Measurements from ENCODE around the gene SMTN.
"Not testable (repeated sequence)": the region's sequence is repeated elsewhere in the genome, so short reads cannot be mapped to it uniquely, and the experiment has no call there.

SMTN gene

DNA sequence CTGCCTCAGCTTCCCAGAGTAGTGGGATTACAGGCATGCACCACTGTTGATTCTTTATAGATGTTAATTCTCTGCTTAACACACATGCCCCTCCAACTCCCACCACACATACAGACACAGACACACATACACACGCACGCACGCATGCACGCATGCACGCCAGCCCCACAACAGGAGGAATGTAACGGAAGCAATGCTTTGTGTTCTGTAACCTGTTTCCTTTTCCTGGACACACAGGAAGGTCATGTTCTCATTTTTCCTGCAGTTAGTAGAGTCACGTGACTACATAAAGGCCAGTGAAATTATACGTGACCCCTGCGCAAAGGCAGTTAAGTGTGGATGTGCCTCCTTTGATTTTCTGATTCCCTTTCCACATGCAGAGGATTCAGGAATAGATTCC is 8.0 kb upstream of the SMTN start:
- DNase-seq (ENCODE audit: low read depth), result not testable (repeated sequence)

GRCh38 chr22:31073545-31074145 is 7.5 kb upstream of the SMTN start:
- not testable (repeated sequence) for DNase-seq (ENCODE audit: low read depth)

GRCh38 chr22:31075961-31076360 is 5.2 kb upstream of the SMTN start:
- no peak for DNase-seq (ENCODE audit: low read depth)

- no peak for DNase-seq (ENCODE audit: low read depth)
Measured at GRCh38 chr22:31077681-31078080, 3.4 kb upstream of the SMTN start.

- DNase-seq (ENCODE audit: low read depth), result peak; percentile 36
Measured at GRCh38 chr22:31078389-31078788, 2.7 kb upstream of the SMTN start.

- no peak for DNase-seq (ENCODE audit: low read depth)
Measured at GRCh38 chr22:31079095-31079642, 1.9 kb upstream of the SMTN start.

- DNase-seq (ENCODE audit: low read depth), result no peak
Measured at GRCh38 chr22:31080164-31080847, 812 bp upstream of the SMTN start.

GRCh38 chr22:31081963-31082605 is 966 bp downstream of the SMTN start:
- DNase-seq (ENCODE audit: low read depth), result peak; percentile 87

GRCh38 chr22:31082606-31083376 is 1.7 kb downstream of the SMTN start:
- DNase-seq (ENCODE audit: low read depth), result peak; percentile 77

DNA sequence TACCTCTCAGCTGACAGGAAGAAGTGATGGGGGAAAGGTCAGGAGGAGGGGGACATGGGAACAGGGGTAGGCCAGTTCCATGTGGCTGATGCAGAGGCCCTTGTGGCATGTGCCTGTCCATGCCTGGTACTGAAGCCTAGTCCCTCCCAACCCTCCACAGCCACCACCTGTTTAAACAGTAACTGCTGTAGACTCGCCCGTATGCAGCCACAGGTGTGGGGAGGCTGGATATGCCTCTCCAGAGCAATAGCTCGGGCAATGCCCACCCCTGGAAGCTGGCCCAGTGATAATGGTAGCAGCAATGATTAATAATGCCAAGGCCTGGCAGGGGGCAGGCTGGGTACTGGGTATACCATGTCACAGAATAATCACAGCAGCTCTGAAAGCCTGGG is 2.3 kb downstream of the SMTN start:
- DNase-seq (ENCODE audit: low read depth), result no peak

DNA sequence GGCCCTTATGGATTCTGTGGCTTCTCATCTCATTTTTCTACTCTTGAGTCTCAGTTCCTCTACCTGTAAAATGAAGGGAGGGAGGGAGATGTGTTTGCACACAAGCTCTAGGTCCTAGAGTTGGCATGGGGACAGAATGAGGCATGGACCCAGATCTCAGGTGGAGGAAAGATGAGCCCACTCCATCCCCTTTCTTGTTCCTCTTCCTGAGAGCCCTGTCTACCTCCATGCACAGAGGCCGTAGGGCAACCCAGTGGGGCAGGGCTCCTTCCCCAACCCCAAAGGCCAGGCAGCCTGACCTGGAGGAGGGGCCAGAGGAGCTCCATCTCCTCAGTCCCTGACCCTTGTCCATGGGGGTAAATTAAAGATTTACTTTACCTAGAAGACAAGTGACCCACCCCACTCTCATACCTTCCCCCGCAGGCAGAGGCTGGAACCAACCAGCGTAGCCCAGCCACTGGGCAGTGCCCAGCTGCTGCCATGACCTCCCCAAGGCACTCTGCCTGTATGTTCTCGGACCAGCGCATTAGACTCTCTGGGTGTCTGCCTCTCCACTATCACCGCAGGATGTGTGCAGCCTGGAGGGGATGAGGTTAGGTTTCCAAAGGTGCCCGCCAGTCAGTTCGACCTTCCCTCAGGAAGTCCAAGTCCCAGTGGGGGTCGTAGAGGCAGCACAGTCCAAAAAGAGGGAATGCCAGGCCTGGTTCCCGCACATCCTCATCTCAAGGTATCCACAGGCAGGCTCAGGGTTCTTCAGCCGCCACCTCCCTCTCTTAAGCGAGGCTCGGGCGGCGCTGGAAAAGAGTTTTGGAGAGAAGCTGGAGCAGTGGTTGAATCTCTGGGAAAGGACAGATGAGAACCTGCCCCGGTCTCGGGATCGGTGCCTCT is 3.0 kb downstream of the SMTN start:
- peak; percentile 32 for DNase-seq (ENCODE audit: low read depth)

DNA sequence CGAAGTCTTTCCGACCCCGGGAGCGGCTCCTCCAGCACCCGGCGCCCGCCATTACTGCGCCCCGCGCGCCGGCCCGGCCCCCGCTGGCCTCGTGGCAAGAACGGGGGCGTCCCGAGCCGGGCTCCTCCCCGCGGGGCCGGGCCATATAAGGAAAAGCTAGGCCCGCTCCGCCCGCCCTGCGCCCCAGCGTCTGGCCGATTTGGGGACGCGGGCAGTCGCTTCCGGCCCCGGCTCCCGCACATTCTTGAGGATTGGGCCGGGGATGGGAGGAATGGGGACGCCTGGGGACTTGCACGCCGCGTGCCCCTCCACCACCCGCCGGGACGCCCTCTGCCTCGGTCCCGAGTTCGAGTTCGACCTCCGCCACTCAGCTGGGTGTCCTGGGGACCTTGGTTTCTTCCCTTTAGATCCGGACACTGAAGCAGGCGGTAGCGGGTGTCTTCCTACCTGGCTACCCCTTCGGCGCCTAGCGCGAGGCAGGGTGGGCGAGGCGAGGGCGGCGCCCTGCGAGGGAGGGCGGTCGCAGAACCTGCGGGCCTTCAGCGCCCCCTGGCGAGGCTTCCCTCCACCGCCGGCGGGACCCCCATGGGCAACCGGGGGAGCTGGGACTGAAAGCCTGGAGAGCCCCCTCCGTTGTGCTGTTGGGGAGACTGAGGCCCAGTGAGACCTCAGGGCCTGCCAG is 3.8 kb downstream of the SMTN start:
- DNase-seq (ENCODE audit: low read depth), result peak; percentile 70

DNA sequence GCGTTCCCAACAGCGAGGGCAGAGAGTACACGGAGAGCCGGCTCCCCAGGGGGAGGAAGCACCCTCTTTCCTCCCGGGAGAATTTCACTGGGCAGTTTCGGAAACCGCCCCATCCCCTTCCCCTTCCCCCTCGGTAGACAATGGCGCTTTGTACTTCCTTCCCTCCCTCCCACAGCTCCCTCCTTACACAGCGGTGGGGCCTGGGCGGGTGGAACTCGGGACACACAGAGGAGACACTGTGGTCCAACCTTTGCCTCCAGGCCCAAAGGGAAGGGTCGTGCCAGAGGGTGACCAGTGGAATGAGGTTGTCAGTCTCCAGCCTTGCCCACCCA is 4.3 kb downstream of the SMTN start:
- no peak for DNase-seq (ENCODE audit: low read depth)

GRCh38 chr22:31085928-31086327 is 4.8 kb downstream of the SMTN start:
- no peak for DNase-seq (ENCODE audit: low read depth)

DNA sequence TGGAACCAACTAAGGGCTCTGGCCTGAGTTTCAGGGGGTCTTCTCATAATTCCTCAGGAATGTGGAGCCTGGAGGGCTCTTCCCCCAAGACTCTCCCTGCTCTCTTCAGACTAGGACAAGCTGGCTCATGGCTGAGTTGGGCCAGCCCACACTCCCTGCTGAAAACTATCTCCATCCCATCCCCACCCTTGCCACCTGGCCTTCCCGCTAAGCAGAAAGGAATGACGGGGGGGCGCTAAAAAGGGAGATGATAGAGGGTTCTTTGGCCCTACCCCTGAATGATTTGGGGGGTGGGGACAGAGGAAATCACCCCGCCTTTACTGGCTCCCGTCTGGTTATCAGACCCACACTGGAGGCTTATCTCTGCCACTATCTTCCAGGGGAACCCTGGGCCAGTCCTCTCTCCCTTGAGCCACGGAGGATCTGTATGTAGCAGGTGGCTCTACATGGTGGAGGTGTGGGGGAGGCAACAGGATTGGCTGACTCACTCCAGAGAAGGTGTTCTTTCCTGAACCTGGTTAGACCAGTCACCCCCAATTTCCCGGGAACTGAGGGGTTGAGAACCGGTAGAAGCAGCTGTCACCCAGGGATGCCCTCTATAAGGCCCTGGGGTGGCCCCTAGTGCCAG is 5.7 kb downstream of the SMTN start:
- DNase-seq (ENCODE audit: low read depth), result no peak

DNA sequence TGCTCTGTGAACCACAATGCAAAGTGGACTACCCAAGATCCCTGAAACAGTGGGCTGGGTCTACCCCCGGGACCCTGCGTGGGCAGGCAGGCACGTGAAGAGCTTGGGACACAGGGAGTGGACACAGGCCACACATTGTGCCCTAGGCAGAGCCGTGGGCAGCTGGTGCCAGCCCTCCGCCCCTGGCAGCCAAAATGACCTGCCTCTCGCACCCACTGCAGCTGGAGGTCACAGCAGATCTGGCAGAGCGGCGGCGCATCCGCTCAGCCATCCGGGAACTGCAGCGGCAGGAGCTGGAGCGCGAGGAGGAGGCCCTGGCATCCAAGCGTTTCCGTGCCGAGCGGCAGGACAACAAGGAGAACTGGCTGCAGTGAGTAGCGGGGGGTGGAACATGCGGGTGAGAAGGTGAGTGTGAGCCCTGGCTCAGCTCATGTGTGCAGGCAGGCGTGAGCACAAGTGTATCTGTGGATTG is 6.7 kb downstream of the SMTN start:
- no peak for DNase-seq (ENCODE audit: low read depth)

DNA sequence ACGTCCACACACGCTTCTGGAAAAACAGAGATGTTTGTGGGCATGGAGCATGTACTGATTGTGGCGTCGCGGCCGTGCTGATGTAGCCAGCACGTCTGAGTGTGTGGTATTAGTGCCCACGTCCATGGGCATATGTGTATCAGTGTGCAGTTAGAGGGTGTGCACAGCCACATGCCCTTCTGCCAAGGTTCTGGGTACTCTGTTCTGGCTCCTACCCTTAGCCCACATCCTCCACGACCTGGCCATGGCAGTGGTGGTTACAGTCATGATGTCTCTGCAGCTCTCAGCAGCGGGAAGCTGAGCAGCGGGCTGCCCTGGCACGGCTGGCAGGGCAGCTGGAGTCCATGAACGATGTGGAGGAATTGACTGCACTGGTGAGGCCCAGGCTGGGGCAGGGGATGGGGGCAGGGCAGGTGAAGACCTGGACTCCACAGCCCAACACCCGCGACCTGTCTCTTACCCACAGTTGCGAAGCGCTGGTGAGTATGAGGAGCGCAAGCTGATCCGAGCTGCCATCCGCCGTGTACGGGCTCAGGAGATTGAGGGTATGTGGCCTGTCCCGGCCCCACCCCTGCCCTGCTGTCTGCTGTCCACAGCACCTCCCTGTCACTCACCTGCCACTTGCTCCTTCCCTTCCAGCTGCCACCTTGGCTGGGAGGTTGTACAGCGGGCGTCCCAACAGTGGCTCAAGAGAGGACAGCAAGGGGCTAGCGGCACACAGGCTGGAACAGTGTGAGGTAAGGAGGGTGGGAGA is 7.3 kb downstream of the SMTN start:
- no peak for DNase-seq (ENCODE audit: low read depth)

- DNase-seq (ENCODE audit: low read depth), result peak; percentile 55
Measured at GRCh38 chr22:31089160-31090100, 8.3 kb downstream of the SMTN start.
